GM12878 (cell line): ENCODE measurements around the gene ANKRD33B. TPM values are rescaled to one million over a fixed set of nuclear protein-coding genes. Genes with fewer than 3 reads are reported as not detected.

ENCODE experiments used
- ATAC-seq: fragments of 200-7000 bp; cut with Tn5 transposase; 3 replicates; pipeline ENCODE4 v1.9.1; 2020; ENCODE audit warnings: mild to moderate bottlenecking, moderate library complexity
- BruUV-seq: library from RNA; stranded (reverse); fragments of 400-500 nt; replicated peaks from 2 replicates; lab custom pipeline; 2021; lab: Mats Ljungman, UMichigan
- CTCF ChIA-PET: fragments of 300-600 bp; sonication (Branson Sonifier 250); formaldehyde crosslinking; extraction: SDS; loops from one replicate; lab custom pipeline; 2021; ENCODE audit warnings: inconsistent platforms; lab: Yijun Ruan, JAX
- POLR2A ChIA-PET: fragments of 350-600 bp; formaldehyde crosslinking; extraction: SDS; loops from one replicate; lab custom pipeline; 2021; ENCODE audit warnings: inconsistent platforms; lab: Charles Lee
- RAD21 ChIA-PET: fragments of 300-600 bp; sonication (Branson Sonifier 250); formaldehyde crosslinking; loops from one replicate; lab custom pipeline; 2023; ENCODE audit warnings: antibody characterized with exemption; ENCODE audit not compliant: unreplicated experiment; lab: Charles Lee
- SMC1A ChIA-PET: fragments of 300-600 bp; sonication (Branson Sonifier 250); formaldehyde crosslinking; loops from one replicate; lab custom pipeline; 2023; ENCODE audit not compliant: unreplicated experiment, uncharacterized antibody; lab: Charles Lee
- DNase-seq: peaks from one replicate; pipeline ENCODE4 v3.0.0-alpha.2; 2011; ENCODE audit warnings: low read depth, low spot score
- FAIRE-seq: peaks from 3 replicates; lab custom pipeline; 2011; peaks lifted over from hg19 to GRCh38; lab: Jason Lieb, UNC
- H2AFZ ChIP-seq: 2 replicates; pipeline ENCODE4 v1.6.0; 2011; ENCODE audit warnings: low read depth, low read length, control low read depth; ENCODE audit not compliant: control insufficient read depth
- H3K27ac ChIP-seq: 2 replicates; pipeline ENCODE4 v1.5.1; 2011; ENCODE audit warnings: control low read depth; ENCODE audit not compliant: control insufficient read depth, insufficient read depth
- H3K27me3 ChIP-seq, 2 experiments: replicated peaks in 1 of 2; 2 replicates each; pipeline versions ENCODE4 v1.6.0 to v1.6.1; 2011; ENCODE audit warnings: low read length in 1 of 2; ENCODE audit not compliant: control insufficient read depth in 2 of 2, insufficient read depth in 2 of 2
- H3K36me3 ChIP-seq, 2 experiments: 2 replicates each; pipeline ENCODE4 v1.5.1; 2011; ENCODE audit warnings: low read length in 1 of 2; ENCODE audit not compliant: control insufficient read depth in 2 of 2, insufficient read depth in 2 of 2
- H3K4me1 ChIP-seq: 2 replicates; pipeline ENCODE4 v1.6.1; 2011; ENCODE audit warnings: mild to moderate bottlenecking, low read length, moderate library complexity, mixed read lengths; ENCODE audit not compliant: control insufficient read depth, insufficient read depth
- H3K4me2 ChIP-seq: 2 replicates; pipeline ENCODE4 v1.6.0; 2011; ENCODE audit warnings: control low read depth; ENCODE audit not compliant: control insufficient read depth, insufficient read depth
- H3K4me3 ChIP-seq: fragments of 200-600 bp; sonication (generic); 2 replicates; pipeline ENCODE4 v1.5.1; 2016
- H3K79me2 ChIP-seq: 2 replicates; pipeline ENCODE4 v1.6.0; 2011; ENCODE audit warnings: low read length; ENCODE audit not compliant: control insufficient read depth, insufficient read depth
- H3K9ac ChIP-seq: 2 replicates; pipeline ENCODE4 v1.8.0; 2011; ENCODE audit warnings: low read length, control low read depth, mixed read lengths; ENCODE audit not compliant: control insufficient read depth, insufficient read depth
- H3K9me3 ChIP-seq: replicated peaks from 3 replicates; pipeline ENCODE4 v1.5.1; 2011; ENCODE audit warnings: mild to moderate bottlenecking, low read length; ENCODE audit not compliant: control insufficient read depth, insufficient read depth
- H4K20me1 ChIP-seq: 2 replicates; pipeline ENCODE4 v1.6.0; 2011; ENCODE audit not compliant: control insufficient read depth, insufficient read depth
- EED ChIP-seq: sonication (generic); IDR thresholded peaks from 2 replicates; pipeline ENCODE4 v1.6.1; 2016; ENCODE audit warnings: antibody characterized with exemption, low read depth
- HSF1 ChIP-seq: fragments of 150-350 bp; IDR thresholded peaks from 2 replicates; pipeline ENCODE4 v1.6.1; 2014; ENCODE audit warnings: mild to moderate bottlenecking, low read depth, low read length
- IRF3 ChIP-seq: fragments of 450-650 bp; IDR thresholded peaks from 2 replicates; pipeline ENCODE4 v1.6.1; 2014; ENCODE audit warnings: mild to moderate bottlenecking
- JUND ChIP-seq: IDR thresholded peaks from 2 replicates; pipeline ENCODE4 v1.6.1; 2012; ENCODE audit warnings: low read depth, mild to moderate bottlenecking, low read length, improper control_type of control experiment, moderate library complexity
- PKNOX1 ChIP-seq: fragments of 450-650 bp; IDR thresholded peaks from 2 replicates; pipeline ENCODE4 v1.6.1; 2016; ENCODE audit warnings: mild to moderate bottlenecking
- PRDM15 ChIP-seq: fragments of 450-650 bp; formaldehyde crosslinking; IDR thresholded peaks from 2 replicates; pipeline ENCODE4 v1.4.0; 2020; ENCODE audit warnings: mild to moderate bottlenecking, moderate library complexity
- RELA ChIP-seq: fragments of 450-650 bp; IDR thresholded peaks from 2 replicates; pipeline ENCODE4 v1.8.0; 2014; ENCODE audit warnings: borderline replicate concordance; ENCODE audit not compliant: partially characterized antibody
- TBL1XR1 ChIP-seq: IDR thresholded peaks from 2 replicates; pipeline ENCODE4 v1.6.1; 2012; ENCODE audit warnings: low read depth, low read length, improper control_type of control experiment
- ZBTB4 ChIP-seq: fragments of 450-650 bp; formaldehyde crosslinking; IDR thresholded peaks from 2 replicates; pipeline ENCODE4 v1.4.0; 2022; ENCODE audit warnings: mild to moderate bottlenecking, moderate library complexity
- WGBS: methylation state at CpG from one replicate; pipeline ENCODE4 v1.1.6; 2016; ENCODE audit warnings: low lambda C conversion rate; ENCODE audit not compliant: insufficient replicate concordance, insufficient coverage; ENCODE audit errors: missing lambda C conversion rate; 5-methylcytosine and 5-hydroxymethylcytosine counted together
- in situ Hi-C: fragments of 300-500 bp; cut with MboI; formaldehyde crosslinking; loops from 9 replicates; pipeline ENCODE4 v1.14.3; 2018; ENCODE audit warnings: mixed read lengths
- intact Hi-C: fragments of 100-400 bp; cut with micrococcal nuclease; formaldehyde crosslinking; loops from one replicate; pipeline ENCODE4 v1.14.2; 2022; ENCODE audit not compliant: unreplicated experiment
- polyA plus RNA-seq, 11 experiments: library from polyadenylated mRNA; depleted of rRNA in 4 of 11; unstranded in 6 of 11; stranded (reverse) in 5 of 11; fragments of >200 nt; fragmentation: Nextera tagmentation in 4 of 11; fragmentation: Illumina TruSeq in 1 of 11; extraction: Ambion mirVana in 4 of 11; extraction: Trizol in 1 of 11; gene quantifications; 1 replicate in 1 of 11; 2 replicates in 10 of 11; pipeline versions ENCODE4 v1.2.1 to v1.2.3, GENCODE V29; 2011 to 2016; ENCODE audit warnings: inconsistent platforms in 2 of 11, missing spikeins in 2 of 11, low read depth in 1 of 11
- total RNA-seq, 4 experiments: library from RNA; depleted of rRNA in 3 of 4; stranded (reverse); fragments of >200 nt in 3 of 4; fragmentation: Illumina TruSeq in 1 of 4; extraction: Trizol in 1 of 4; gene quantifications; 2 replicates each; pipeline versions ENCODE4 v1.2.1 to v1.2.3, GENCODE V29; 2013 to 2021
- TF ChIP-seq, protein P1 (sequence below): fragments of 450-650 bp; IDR thresholded peaks from 2 replicates; pipeline ENCODE4 v1.6.1; 2016; ENCODE audit warnings: mild to moderate bottlenecking

The ANKRD33B gene
- total and polyA plus RNA-seq, 10 of the 15 experiments (the other 5 are each of a cell fraction or from before 2014, with no cell fraction given) = 4.9 to 61.6 (median 15.6) TPM

DNA sequence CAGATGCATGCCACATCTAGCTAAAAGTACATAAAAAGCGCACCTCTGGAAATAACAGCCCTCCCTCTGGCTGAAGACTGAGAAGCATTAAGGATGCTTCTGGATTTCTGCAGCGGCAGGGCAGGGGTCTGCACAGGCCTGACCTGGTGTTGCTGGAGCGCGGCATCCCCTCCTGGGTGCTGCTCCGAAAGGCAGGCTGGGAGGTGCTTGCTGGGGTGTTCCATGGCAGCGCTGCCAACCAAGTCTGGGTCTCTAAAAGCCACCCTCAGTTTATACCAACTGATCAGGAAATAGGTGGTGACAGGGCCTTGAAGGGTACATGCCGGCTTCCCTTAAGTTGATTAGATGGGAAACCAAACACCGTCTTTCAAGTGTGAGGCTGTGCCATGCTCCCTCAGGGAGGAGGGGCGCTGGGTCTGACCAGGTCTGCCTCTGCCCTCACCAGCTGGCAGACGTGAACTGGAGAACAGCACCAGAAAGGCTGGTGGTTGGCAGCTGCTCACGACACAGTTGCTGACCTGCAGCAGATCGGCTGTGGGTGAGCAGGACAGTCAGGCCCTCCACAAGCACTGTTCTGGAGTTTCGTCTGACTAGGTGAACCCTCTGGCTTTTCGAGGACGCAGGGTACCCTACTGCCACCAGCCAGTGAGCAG lies 115.6 kb downstream of the ANKRD33B start:
- Histone ChIP-seq H4K20me1 (no peaks in the 10 kb centered on the region), H3K27me3 (no peaks in the 10 kb centered on the region), H3K36me3 (peaks cover 27 to 33% of the 10 kb centered on the region in 2 experiments; a peak in 3 of 4 replicates), H3K79me2 (peaks cover 3% of the 10 kb centered on the region), H3K9ac (no peak overlapping the region), H3K27ac (no peak overlapping the region), H3K4me2 (no peak overlapping the region), H3K9me3 (no peaks in the 10 kb centered on the region; the same call in 2 of the 3 replicates), H3K4me1 (peaks cover 3% of the 10 kb centered on the region), H2AFZ (no peak overlapping the region), H3K4me3 (no peak overlapping the region)
- in situ Hi-C loops = no loop called here
- 98% methylated on average over 15 of the region's 15 CpGs for WGBS
- intact Hi-C loops = no loop called here
- POLR2A ChIA-PET = no interaction called here
- ATAC-seq (no peak), FAIRE-seq (no peak), DNase-seq (no peak)
- RAD21 ChIA-PET = interaction anchor here (1.0 kb wide), 1 partner anchor 19 kb away, joined by 3 read pairs; no protein-coding TSS in a partner anchor
- SMC1A ChIA-PET = interaction anchor here (0.7 to 1.7 kb wide), 4 partner anchors 24 to 52 kb away, joined by 3 to 6 read pairs (median 4); no protein-coding TSS in a partner anchor
- BruUV-seq = no TSS peak
- CTCF ChIA-PET = no interaction called here
- TF ChIP-seq, protein P1, sequence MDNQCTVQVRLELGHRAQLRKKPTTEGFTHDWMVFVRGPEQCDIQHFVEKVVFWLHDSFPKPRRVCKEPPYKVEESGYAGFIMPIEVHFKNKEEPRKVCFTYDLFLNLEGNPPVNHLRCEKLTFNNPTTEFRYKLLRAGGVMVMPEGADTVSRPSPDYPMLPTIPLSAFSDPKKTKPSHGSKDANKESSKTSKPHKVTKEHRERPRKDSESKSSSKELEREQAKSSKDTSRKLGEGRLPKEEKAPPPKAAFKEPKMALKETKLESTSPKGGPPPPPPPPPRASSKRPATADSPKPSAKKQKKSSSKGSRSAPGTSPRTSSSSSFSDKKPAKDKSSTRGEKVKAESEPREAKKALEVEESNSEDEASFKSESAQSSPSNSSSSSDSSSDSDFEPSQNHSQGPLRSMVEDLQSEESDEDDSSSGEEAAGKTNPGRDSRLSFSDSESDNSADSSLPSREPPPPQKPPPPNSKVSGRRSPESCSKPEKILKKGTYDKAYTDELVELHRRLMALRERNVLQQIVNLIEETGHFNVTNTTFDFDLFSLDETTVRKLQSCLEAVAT = no peak
- TF ChIP-seq PRDM15 (CRISPR knock-in tag) (no peak), IRF3 (no peak), PKNOX1 (no peak), JUND (no peak), HSF1 (no peak), RELA (no peak), TBL1XR1 (no peak), EED (no peak), ZBTB4 (CRISPR knock-in tag) (no peak)
